Liver (tissue), 9 donors: Measurements from ENCODE around the gene SF1. TPM values are rescaled to one million over a fixed set of nuclear protein-coding genes. Genes with fewer than 3 reads are reported as not detected.
A peak's percentile ranks its signal among the peaks of the same experiment; 100 is the strongest.

Experiments used
- DNase-seq: peaks from one replicate; pipeline ENCODE4 v3.0.0-alpha.2; 2017; ENCODE audit warnings: low spot score
- H3K27ac ChIP-seq, 2 donors: one replicate each; pipeline ENCODE4 v1.7.0; 2013; ENCODE audit warnings: inconsistent platforms in 2 of 2, low read length in 2 of 2, control low read depth in 1 of 2, low read depth in 1 of 2, mild to moderate bottlenecking in 1 of 2
- H3K27me3 ChIP-seq, 4 donors: one replicate each; pipeline versions ENCODE4 v1.6.1 to v1.7.0; 2013; ENCODE audit warnings: low read length in 3 of 4, inconsistent platforms in 1 of 4, mild to moderate bottlenecking in 1 of 4, moderate library complexity in 1 of 4; ENCODE audit not compliant: control insufficient read depth in 4 of 4, insufficient read depth in 4 of 4
- H3K36me3 ChIP-seq, 4 donors: one replicate each; pipeline versions ENCODE4 v1.6.1 to v1.7.0; 2013; ENCODE audit warnings: low read length in 3 of 4, mild to moderate bottlenecking in 3 of 4, low read depth in 1 of 4, moderate library complexity in 1 of 4; ENCODE audit not compliant: control insufficient read depth in 4 of 4, insufficient read depth in 3 of 4
- H3K4me1 ChIP-seq, 4 donors: one replicate each; pipeline versions ENCODE4 v1.6.1 to v1.7.0; 2013; ENCODE audit warnings: low read length in 3 of 4, mild to moderate bottlenecking in 3 of 4, moderate library complexity in 1 of 4; ENCODE audit not compliant: control insufficient read depth in 4 of 4, insufficient read depth in 4 of 4
- H3K4me3 ChIP-seq, 3 donors: one replicate each; pipeline versions ENCODE4 v1.6.1 to v1.7.0; 2013; ENCODE audit warnings: low read length in 3 of 3, control low read depth in 1 of 3, low read depth in 1 of 3, mild to moderate bottlenecking in 1 of 3
- H3K9ac ChIP-seq, 2 donors: one replicate each; pipeline ENCODE4 v1.7.0; 2013; ENCODE audit warnings: low read length in 2 of 2, mild to moderate bottlenecking in 2 of 2, moderate library complexity in 2 of 2, control low read depth in 1 of 2, low read depth in 1 of 2
- H3K9me3 ChIP-seq, 4 donors: one replicate each; pipeline versions ENCODE4 v1.6.1 to v1.7.0; 2013; ENCODE audit warnings: low read length in 3 of 4; ENCODE audit not compliant: control insufficient read depth in 4 of 4
- ATF3 ChIP-seq: IDR thresholded peaks from 2 replicates; pipeline ENCODE4 v1.6.1; 2016; ENCODE audit warnings: antibody characterized with exemption
- CTCF ChIP-seq: fragments of 150-350 bp; IDR thresholded peaks from 2 replicates; pipeline ENCODE4 v1.5.1; 2017; ENCODE audit warnings: improper control_type of control experiment, low read depth, low read length; ENCODE audit not compliant: missing input control
- EGR1 ChIP-seq, 2 donors: IDR thresholded peaks; 2 replicates each; pipeline ENCODE4 v1.6.1; 2016 to 2018; ENCODE audit warnings: antibody characterized with exemption in 2 of 2, low read depth in 2 of 2
- FOXA1 ChIP-seq: IDR thresholded peaks from 2 replicates; pipeline ENCODE4 v1.6.1; 2016; ENCODE audit warnings: antibody characterized with exemption
- FOXA2 ChIP-seq: IDR thresholded peaks from 2 replicates; pipeline ENCODE4 v1.6.1; 2016; ENCODE audit warnings: antibody characterized with exemption
- HNF4A ChIP-seq, 2 donors: conservative IDR thresholded peaks; 2 replicates each; pipeline ENCODE4 v1.6.1; 2016; ENCODE audit warnings: antibody characterized with exemption in 2 of 2, mild to moderate bottlenecking in 2 of 2
- HNF4G ChIP-seq: IDR thresholded peaks from 2 replicates; pipeline ENCODE4 v1.6.1; 2016; ENCODE audit warnings: antibody characterized with exemption
- JUND ChIP-seq, 2 donors: IDR thresholded peaks; 2 replicates each; pipeline ENCODE4 v1.6.1; 2016; ENCODE audit warnings: antibody characterized with exemption in 2 of 2
- MAX ChIP-seq: IDR thresholded peaks from 2 replicates; pipeline ENCODE4 v1.6.1; 2016; ENCODE audit warnings: antibody characterized with exemption
- NR2F2 ChIP-seq: IDR thresholded peaks from 2 replicates; pipeline ENCODE4 v1.6.1; 2016; ENCODE audit warnings: antibody characterized with exemption
- RAD21 ChIP-seq, 2 donors: IDR thresholded peaks; 2 replicates each; pipeline ENCODE4 v1.6.1; 2016; ENCODE audit warnings: antibody characterized with exemption in 2 of 2, mild to moderate bottlenecking in 2 of 2
- REST ChIP-seq: IDR thresholded peaks from 2 replicates; pipeline ENCODE4 v1.6.1; 2016; ENCODE audit warnings: antibody characterized with exemption, mild to moderate bottlenecking
- RXRA ChIP-seq, 2 donors: IDR thresholded peaks; 2 replicates each; pipeline ENCODE4 v1.6.1; 2017 to 2018; ENCODE audit warnings: antibody characterized with exemption in 2 of 2, mild to moderate bottlenecking in 1 of 2
- SP1 ChIP-seq: IDR thresholded peaks from 2 replicates; pipeline ENCODE4 v1.6.1; 2018; ENCODE audit warnings: antibody characterized with exemption, mild to moderate bottlenecking
- TAF1 ChIP-seq: conservative IDR thresholded peaks from 2 replicates; pipeline ENCODE4 v1.6.1; 2016; ENCODE audit warnings: antibody characterized with exemption, mild to moderate bottlenecking
- YY1 ChIP-seq: IDR thresholded peaks from 2 replicates; pipeline ENCODE4 v1.6.1; 2016; ENCODE audit warnings: antibody characterized with exemption, mild to moderate bottlenecking
- ZBTB33 ChIP-seq: IDR thresholded peaks from 2 replicates; pipeline ENCODE4 v1.6.1; 2016; ENCODE audit warnings: antibody characterized with exemption
- WGBS: extraction: QIAGEN DNeasy Blood & Tissue Kit; methylation state at CpG from one replicate; pipeline ENCODE4 v1.1.7; 2013; 5-methylcytosine and 5-hydroxymethylcytosine counted together
- polyA plus RNA-seq, 2 donors: library from polyadenylated mRNA; stranded (reverse) in 1 of 2; unstranded in 1 of 2; fragments of 200-250 nt in 1 of 2; fragments of >200 nt in 1 of 2; fragmentation: Nextera tagmentation in 1 of 2; extraction: Ambion mirVana in 1 of 2; gene quantifications; one replicate each; pipeline versions ENCODE4 v1.2.1 to v1.2.3, GENCODE V29; 2013 to 2015
- total RNA-seq, 2 donors: library from RNA; depleted of rRNA; stranded (reverse); fragments of >200 nt; gene quantifications; one replicate each; pipeline ENCODE4 v1.2.3, GENCODE V29; 2014
- donor health status: healthy.
- donor health status: healthy.
- donor health status: healthy.
- donor health status: healthy.
- donor health status: healthy.

Gene SF1
- total and polyA plus RNA-seq, 4 donors = 44.9 to 135 (median 50.1) TPM

GRCh38 chr11:64788321-64789215 lies 10.2 kb upstream of the SF1 start (continued):
- TF ChIP-seq REST (no peak), HNF4G (no peak), SP1 (no peak), ATF3 (no peak), JUND (IDR thresholded peaks at IDR 0.05) (no peak), MAX (no peak), FOXA2 (no peak), HNF4A (conservative IDR thresholded peaks at IDR 0.05) (no peak), YY1 (no peak)

- Histone ChIP-seq H3K27me3 (no peaks in the 10 kb centered on the region), H3K36me3 (peaks cover 0 to 6% (median 1%) of the 10 kb centered on the region in 4 donors), H3K9ac (no peak overlapping the region), H3K27ac (no peak overlapping the region), H3K9me3 (no peaks in the 10 kb centered on the region), H3K4me1 (peaks cover 0 to 5% (median 2%) of the 10 kb centered on the region in 4 donors), H3K4me3 (no peak overlapping the region)
- DNase-seq = peak; percentile 75
- TF ChIP-seq TAF1 (no peak), RXRA (IDR thresholded peaks at IDR 0.05) (no peak), CTCF (peak; percentile 63), JUND (IDR thresholded peaks at IDR 0.05) (no peak), ZBTB33 (no peak), FOXA2 (no peak), FOXA1 (no peak), NR2F2 (no peak), MAX (no peak), ATF3 (no peak), EGR1 (IDR thresholded peaks at IDR 0.05; ENCODE audit: low read depth in 2 of 2) (no peak), REST (no peak), RAD21 (IDR thresholded peaks at IDR 0.05) (peak; percentile 79 to 90), YY1 (no peak), HNF4A (conservative IDR thresholded peaks at IDR 0.05) (no peak), HNF4G (no peak), SP1 (no peak)
- WGBS = 41% methylated on average over 15 of the region's 15 CpGs
Measured at GRCh38 chr11:64787526-64788320, 9.4 kb upstream of the SF1 start.
